Measurements from ENCODE around the gene ZNF77. TPM values are rescaled to one million over a fixed set of nuclear protein-coding genes. Genes with fewer than 3 reads are reported as not detected.

The ZNF77 gene
- total and polyA plus RNA-seq, 10 of the 15 experiments (the other 5 are each of a cell fraction or from before 2014, with no cell fraction given), result 1.9 to 4.7 (median 3.0) TPM

DNA sequence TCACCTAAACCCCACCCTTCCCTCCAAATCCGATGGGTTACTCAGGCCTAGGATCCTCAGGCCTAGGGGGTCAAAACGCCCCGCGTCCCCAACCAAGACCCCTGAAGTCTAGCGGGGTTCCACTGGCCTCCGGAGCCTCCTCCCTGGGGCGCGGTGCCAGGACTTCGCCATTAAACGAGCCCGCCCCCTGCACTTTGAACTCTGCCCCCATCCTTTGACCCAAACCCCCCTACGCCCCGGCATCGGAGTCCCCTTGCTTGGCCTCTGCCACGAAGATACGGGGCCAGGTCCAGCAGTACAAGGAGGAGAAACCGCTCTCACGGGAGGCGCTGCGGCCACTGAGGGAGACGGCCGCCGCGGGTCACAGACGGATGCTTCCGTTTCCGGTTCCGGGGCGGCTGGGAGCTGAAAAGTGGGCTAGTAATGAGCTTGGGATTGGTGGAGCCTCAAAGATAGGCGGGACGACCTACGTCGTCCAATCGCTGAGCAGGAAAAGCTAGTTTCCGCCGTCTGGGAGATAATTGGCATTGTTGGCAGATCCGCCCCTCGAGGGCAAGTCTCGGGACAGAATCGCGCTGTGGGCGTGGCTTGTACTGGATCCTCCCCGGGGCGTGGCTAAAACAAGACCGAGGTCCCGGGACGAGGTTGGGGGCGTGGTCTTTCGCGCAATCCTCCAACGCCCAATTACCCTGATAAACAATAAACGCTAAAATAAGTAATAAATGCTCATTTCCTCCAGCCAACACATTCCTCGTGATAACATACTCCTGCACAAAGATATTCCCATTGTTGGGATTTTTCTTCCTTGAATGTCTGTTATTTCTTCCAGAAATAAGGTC lies 5.7 kb upstream of the ZNF77 start (continued):
- TF ChIP-seq BCLAF1 (IDR thresholded peaks at IDR 0.05) (no peak), CHD1 (IDR thresholded peaks at IDR 0.05; ENCODE audit: low read depth, low read length) (no peak; the same call in 1 of the 2 replicates), NRF1 (conservative IDR thresholded peaks at IDR 0.05; ENCODE audit: low read depth, low read length) (0 out of 2 replicates have a peak, but pooled peaks have one; percentile 19), HCFC1 (IDR thresholded peaks at IDR 0.05; ENCODE audit: low read length) (peak; percentile 66), SMARCA5 (IDR thresholded peaks at IDR 0.05) (peak; percentile 96), ZNF24 (IDR thresholded peaks at IDR 0.05) (no peak), ELK1 (IDR thresholded peaks at IDR 0.05; ENCODE audit: low read depth, low read length) (peak; percentile 97), MYB (IDR thresholded peaks at IDR 0.05; ENCODE audit: borderline replicate concordance, low read depth, low read length) (no peak), RELA (IDR thresholded peaks at IDR 0.05; ENCODE audit: borderline replicate concordance, partially characterized antibody) (peak; percentile 58), IRF3 (IDR thresholded peaks at IDR 0.05) (peak; percentile 48; the same call in 1 of the 2 replicates), ZBED1 (IDR thresholded peaks at IDR 0.05; ENCODE audit: borderline replicate concordance) (no peak), CUX1 (IDR thresholded peaks at IDR 0.05; ENCODE audit: insufficient replicate concordance, low read depth, low read length) (no peak), SUPT20H (IDR thresholded peaks at IDR 0.05; ENCODE audit: borderline replicate concordance, control insufficient read depth, low read depth, low read length) (no peak), ESRRA (IDR thresholded peaks at IDR 0.05; ENCODE audit: low read length) (no peak), LARP7 (IDR thresholded peaks at IDR 0.05) (0 out of 2 replicates have a peak, but pooled peaks have one; percentile 50), SPI1 (IDR thresholded peaks at IDR 0.05; ENCODE audit: borderline replicate concordance, insufficient read depth, low read depth, low read length) (no peak), ZNF274 (IDR thresholded peaks at IDR 0.05; ENCODE audit: insufficient read depth, insufficient read length) (no peak), HDAC2 (IDR thresholded peaks at IDR 0.05) (no peak)

Measured in GM12878 (cell line).